ENCODE data around the gene LRRN2. TPM values are rescaled to one million over a fixed set of nuclear protein-coding genes. Genes with fewer than 3 reads are reported as not detected.

LRRN2 gene
- 0.19 and 0.39 TPM in 2 replicates for total RNA-seq

GRCh38 chr1:204685236-204686006, at the start of gene LRRN2:
Gene LRRN2 (minus strand): TSS chr1:204685738. CDS start chr1:204619992, 65,746 bp downstream.

Other genes with a start within 250 kb of the LRRN2 start
- 2.5 and 3.6 TPM in 2 replicates for gene PIK3C2B, start 190.9 kb downstream of the LRRN2 start, total RNA-seq
- 17.0 and 18.3 TPM in 2 replicates for gene MDM4, start 169.3 kb downstream of the LRRN2 start, total RNA-seq
- gene NFASC, start 185.1 kb upstream of the LRRN2 start, total RNA-seq = 15.8 and 19.3 TPM in 2 replicates